Upper lobe of left lung (tissue), 4 donors: Measurements from ENCODE around the gene RNF40.

Experiments
- EP300 ChIP-seq, 4 donors: sonication (generic); formaldehyde crosslinking; IDR thresholded peaks; one replicate each; pipeline ENCODE4 v1.5.1; 2017; ENCODE audit warnings: antibody characterized with exemption in 4 of 4, control low read depth in 2 of 4
- POLR2A ChIP-seq, 4 donors: fragments of 450-650 bp; IDR thresholded peaks; one replicate each; pipeline ENCODE4 v1.5.1; 2016 to 2017; ENCODE audit warnings: antibody characterized with exemption in 4 of 4, mild to moderate bottlenecking in 2 of 4
- POLR2AphosphoS5 ChIP-seq, 2 donors: sonication (generic); formaldehyde crosslinking; IDR thresholded peaks; one replicate each; pipeline ENCODE4 v1.5.1; 2017; ENCODE audit warnings: antibody characterized with exemption in 2 of 2
- TF ChIP-seq, protein P1 (sequence below), 6 experiments: fragments of 450-650 bp in 4 of 6; fragments of 200-600 bp in 2 of 6; sonication (generic) in 2 of 6; IDR thresholded peaks; one replicate each; pipeline ENCODE4 v1.5.1; 2016 to 2019; ENCODE audit warnings: antibody characterized with exemption in 6 of 6

DNA sequence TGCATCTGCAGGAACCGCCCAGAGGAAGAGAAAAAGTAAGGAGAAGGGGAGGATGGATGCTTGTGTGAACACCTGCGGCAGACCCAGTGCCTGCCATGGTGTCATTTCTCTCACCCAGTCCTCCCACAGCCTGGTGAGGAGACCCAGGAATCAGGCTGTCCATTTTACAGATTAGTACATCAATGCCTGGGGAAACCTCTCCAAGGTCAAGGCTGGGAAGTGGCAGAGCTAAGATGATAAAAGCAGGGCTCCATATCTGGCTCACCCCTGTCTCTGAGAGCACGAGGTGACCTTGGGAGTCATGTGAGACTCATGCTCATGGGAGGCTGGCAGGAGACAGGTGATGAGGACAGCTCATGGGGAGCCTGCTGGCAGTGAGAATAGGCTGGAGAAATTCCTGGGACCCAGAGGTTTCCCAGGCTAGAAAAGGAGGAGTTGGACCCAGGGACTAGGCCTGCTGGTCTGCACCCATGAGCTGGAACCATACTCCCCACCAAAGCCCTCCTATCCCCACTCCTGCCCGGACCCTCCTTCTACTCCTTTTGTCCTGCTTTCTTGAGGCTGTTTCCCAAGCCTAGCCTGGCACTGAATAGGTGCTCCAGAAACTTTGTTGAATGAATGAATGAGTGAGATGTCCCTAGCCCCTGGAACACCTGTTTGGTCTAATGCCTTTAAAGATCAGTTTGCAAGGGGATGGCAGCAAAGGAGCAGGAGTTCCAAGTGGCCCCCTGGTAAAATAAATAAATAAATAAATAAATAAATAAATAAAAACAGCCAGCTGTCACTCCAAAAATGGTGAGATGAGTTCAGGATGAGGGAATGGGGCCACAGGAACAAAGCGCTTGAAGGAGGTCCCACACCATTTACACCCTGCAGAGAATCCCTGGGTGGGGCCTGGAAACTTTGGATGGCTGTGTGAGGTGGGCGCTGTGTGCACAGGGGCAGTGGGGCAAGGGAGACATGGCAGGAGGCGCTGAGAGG, 23.3 kb downstream of the RNF40 start:
- TF ChIP-seq, protein P1, sequence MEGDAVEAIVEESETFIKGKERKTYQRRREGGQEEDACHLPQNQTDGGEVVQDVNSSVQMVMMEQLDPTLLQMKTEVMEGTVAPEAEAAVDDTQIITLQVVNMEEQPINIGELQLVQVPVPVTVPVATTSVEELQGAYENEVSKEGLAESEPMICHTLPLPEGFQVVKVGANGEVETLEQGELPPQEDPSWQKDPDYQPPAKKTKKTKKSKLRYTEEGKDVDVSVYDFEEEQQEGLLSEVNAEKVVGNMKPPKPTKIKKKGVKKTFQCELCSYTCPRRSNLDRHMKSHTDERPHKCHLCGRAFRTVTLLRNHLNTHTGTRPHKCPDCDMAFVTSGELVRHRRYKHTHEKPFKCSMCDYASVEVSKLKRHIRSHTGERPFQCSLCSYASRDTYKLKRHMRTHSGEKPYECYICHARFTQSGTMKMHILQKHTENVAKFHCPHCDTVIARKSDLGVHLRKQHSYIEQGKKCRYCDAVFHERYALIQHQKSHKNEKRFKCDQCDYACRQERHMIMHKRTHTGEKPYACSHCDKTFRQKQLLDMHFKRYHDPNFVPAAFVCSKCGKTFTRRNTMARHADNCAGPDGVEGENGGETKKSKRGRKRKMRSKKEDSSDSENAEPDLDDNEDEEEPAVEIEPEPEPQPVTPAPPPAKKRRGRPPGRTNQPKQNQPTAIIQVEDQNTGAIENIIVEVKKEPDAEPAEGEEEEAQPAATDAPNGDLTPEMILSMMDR (IDR thresholded peaks at IDR 0.05) = no peak
- TF ChIP-seq EP300 (IDR thresholded peaks at IDR 0.05) = no peak
- no peak for TF ChIP-seq POLR2A (IDR thresholded peaks at IDR 0.05)
- TF ChIP-seq POLR2AphosphoS5 (IDR thresholded peaks at IDR 0.05) = no peak
